CD4-positive, alpha-beta T cell (primary cell): Measurements from ENCODE around the gene TSPAN18. TPM values are rescaled to one million over a fixed set of nuclear protein-coding genes. Genes with fewer than 3 reads are reported as not detected.

Experiments used
- ATAC-seq: fragments of 200-7000 bp; cut with Tn5 transposase; one replicate; pipeline ENCODE4 v1.10.0; 2022; ENCODE audit warnings: mild to moderate bottlenecking; ENCODE audit not compliant: poor library complexity
- CTCF ChIA-PET: fragments of 350-600 bp; sonication (Branson Sonifier 250); formaldehyde crosslinking; loops from one replicate; lab custom pipeline; 2021; ENCODE audit warnings: antibody characterized with exemption, inconsistent platforms; lab: Charles Lee
- POLR2A ChIA-PET: fragments of 350-600 bp; sonication (Branson Sonifier 250); formaldehyde crosslinking; loops from one replicate; lab custom pipeline; 2021; ENCODE audit warnings: antibody characterized with exemption, inconsistent platforms; lab: Charles Lee
- DNase-seq, 14 experiments: peaks; one replicate each; pipeline ENCODE4 v3.0.0-alpha.2; 2013 to 2020; ENCODE audit warnings: mixed read lengths in 2 of 14
- H3K27ac ChIP-seq, 2 donors: one replicate each; pipeline versions ENCODE4 v1.5.1 to v1.7.0; 2013; ENCODE audit warnings: low read length in 2 of 2, low read depth in 1 of 2, mild to moderate bottlenecking in 1 of 2
- H3K27me3 ChIP-seq, 2 experiments: 1 replicate in 1 of 2; 2 replicates in 1 of 2; pipeline versions ENCODE4 v1.6.1 to v1.7.0; 2013; ENCODE audit warnings: low read length in 2 of 2, control low read depth in 1 of 2, mild to moderate bottlenecking in 1 of 2, moderate library complexity in 1 of 2; ENCODE audit not compliant: insufficient read depth in 2 of 2, control insufficient read depth in 1 of 2
- H3K36me3 ChIP-seq: one replicate; pipeline ENCODE4 v1.6.1; 2013; ENCODE audit warnings: low read length, control low read depth; ENCODE audit not compliant: insufficient read depth
- H3K4me1 ChIP-seq: one replicate; pipeline ENCODE4 v1.6.1; 2013; ENCODE audit warnings: low read length, control low read depth; ENCODE audit not compliant: insufficient read depth
- H3K4me3 ChIP-seq: one replicate; pipeline ENCODE4 v1.5.1; 2013; ENCODE audit warnings: mild to moderate bottlenecking, low read length, moderate library complexity
- H3K9me3 ChIP-seq, 2 experiments: 1 replicate in 1 of 2; 2 replicates in 1 of 2; pipeline versions ENCODE4 v1.6.1 to v1.7.0; 2013; ENCODE audit warnings: low read length in 2 of 2, mild to moderate bottlenecking in 2 of 2, control low read depth in 1 of 2, moderate library complexity in 1 of 2; ENCODE audit not compliant: control insufficient read depth in 1 of 2, insufficient read depth in 1 of 2
- H3K27ac Mint-ChIP-seq: one replicate; pipeline ENCODE4 v1.8.0; 2020; ENCODE audit warnings: mixed read lengths
- H3K27me3 Mint-ChIP-seq: one replicate; pipeline ENCODE4 v1.8.0; 2021; ENCODE audit warnings: mixed read lengths
- H3K36me3 Mint-ChIP-seq: one replicate; pipeline ENCODE4 v1.8.0; 2021; ENCODE audit warnings: low read depth, mixed read lengths
- H3K4me1 Mint-ChIP-seq: one replicate; pipeline ENCODE4 v1.8.0; 2021; ENCODE audit warnings: low read depth, mixed read lengths
- H3K4me3 Mint-ChIP-seq: one replicate; pipeline ENCODE4 v1.8.0; 2020; ENCODE audit warnings: mild to moderate bottlenecking, mixed read lengths
- H3K9me3 Mint-ChIP-seq: one replicate; pipeline ENCODE4 v1.8.0; 2020; ENCODE audit warnings: mixed read lengths
- intact Hi-C, 2 experiments: fragments of 100-400 bp; cut with DNase I in 1 of 2; cut with micrococcal nuclease in 1 of 2; formaldehyde crosslinking; loops; one replicate each; pipeline versions ENCODE4 v1.15.1 to v1.9.0; 2023 to 2025; cut with DNase I, micrococcal nuclease
- total RNA-seq, 174 experiments: library from RNA in 2 of 174; stranded (reverse) in 2 of 174; gene quantifications; one replicate each; pipeline ENCODE4 v1.2.3 and lab custom pipeline; 2021 to 2026
- TF ChIP-seq, protein P1 (sequence below): fragments of 200-600 bp; IDR thresholded peaks from one replicate; pipeline ENCODE4 v1.8.0; 2022; ENCODE audit warnings: antibody characterized with exemption, mild to moderate bottlenecking

The TSPAN18 gene
- total RNA-seq, 2 experiments from 2014 or later: 23.0 to 25.3 TPM

DNA sequence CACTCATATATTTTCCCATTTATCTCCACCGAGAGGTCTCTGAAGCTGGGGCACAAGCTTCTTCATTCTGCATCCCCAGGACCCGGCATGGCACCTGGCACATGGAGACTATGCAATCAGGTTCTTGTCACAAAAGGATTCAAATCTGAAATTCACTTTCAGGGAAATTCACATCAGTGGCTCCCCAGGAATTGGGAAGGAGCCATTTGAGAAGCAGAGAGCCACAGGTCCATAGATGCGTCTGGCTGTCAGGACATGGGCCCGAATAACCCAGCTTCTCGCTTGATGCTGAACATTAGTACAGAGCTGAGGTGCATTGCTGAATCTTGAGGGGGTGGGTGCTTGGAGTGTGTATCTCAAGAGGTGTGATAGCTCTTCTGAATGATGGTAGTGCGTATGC, 82.5 kb downstream of the TSPAN18 start:
- ChIA-PET CTCF (no interaction called here), POLR2A (interaction anchor here (1.2 kb wide), 1 partner anchor 9 kb away, joined by 3 read pairs; no protein-coding TSS in a partner anchor)
- intact Hi-C loops: no loop called here
- Histone ChIP-seq H3K27ac (no peak overlapping the region), H3K27me3 (no peaks in the 10 kb centered on the region), H3K9me3 (no peaks in the 10 kb centered on the region), H3K4me3 (no peak overlapping the region), H3K4me1 (peaks cover 3% of the 10 kb centered on the region), H3K36me3 (peaks cover 1% of the 10 kb centered on the region)
- Mint-ChIP-seq H3K27ac (no peak overlapping the region), H3K4me3 (no peak overlapping the region), H3K27me3 (no peaks in the 10 kb centered on the region), H3K4me1 (no peaks in the 10 kb centered on the region), H3K36me3 (no peaks in the 10 kb centered on the region), H3K9me3 (no peaks in the 10 kb centered on the region)
- DNase-seq (no peak), ATAC-seq (no peak)
- TF ChIP-seq, protein P1, sequence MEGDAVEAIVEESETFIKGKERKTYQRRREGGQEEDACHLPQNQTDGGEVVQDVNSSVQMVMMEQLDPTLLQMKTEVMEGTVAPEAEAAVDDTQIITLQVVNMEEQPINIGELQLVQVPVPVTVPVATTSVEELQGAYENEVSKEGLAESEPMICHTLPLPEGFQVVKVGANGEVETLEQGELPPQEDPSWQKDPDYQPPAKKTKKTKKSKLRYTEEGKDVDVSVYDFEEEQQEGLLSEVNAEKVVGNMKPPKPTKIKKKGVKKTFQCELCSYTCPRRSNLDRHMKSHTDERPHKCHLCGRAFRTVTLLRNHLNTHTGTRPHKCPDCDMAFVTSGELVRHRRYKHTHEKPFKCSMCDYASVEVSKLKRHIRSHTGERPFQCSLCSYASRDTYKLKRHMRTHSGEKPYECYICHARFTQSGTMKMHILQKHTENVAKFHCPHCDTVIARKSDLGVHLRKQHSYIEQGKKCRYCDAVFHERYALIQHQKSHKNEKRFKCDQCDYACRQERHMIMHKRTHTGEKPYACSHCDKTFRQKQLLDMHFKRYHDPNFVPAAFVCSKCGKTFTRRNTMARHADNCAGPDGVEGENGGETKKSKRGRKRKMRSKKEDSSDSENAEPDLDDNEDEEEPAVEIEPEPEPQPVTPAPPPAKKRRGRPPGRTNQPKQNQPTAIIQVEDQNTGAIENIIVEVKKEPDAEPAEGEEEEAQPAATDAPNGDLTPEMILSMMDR: no peak

DNA sequence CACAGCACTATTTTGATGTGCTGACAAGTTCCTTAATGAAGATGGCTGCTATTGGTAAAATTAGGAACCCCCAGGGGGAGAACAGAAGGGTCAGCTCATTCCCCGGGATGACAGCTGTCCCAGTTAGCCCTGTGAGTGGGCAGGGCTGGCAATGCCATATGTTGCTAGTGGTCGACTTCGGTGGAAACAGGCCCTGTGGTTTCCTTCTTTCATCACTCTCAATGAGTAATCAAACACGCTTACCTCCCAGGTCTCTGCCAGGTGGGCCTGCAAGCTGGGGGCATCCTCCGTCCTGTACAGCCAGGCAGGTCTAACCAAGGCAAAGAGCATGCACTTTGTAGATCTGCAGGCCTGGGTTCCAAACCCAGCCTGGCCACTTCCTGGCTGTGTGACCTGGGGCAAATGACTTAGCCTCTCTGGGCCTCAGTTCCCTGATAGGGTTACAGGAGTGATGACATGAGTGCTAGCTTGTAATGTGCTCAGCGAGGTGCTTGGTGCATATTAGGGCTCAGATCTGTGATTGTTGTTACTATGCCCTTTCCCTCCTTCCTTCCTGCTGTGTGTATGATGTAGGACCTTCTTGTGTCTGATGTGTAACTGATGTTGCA, 85.2 kb downstream of the TSPAN18 start:
- H3K27ac Mint-ChIP-seq: no peak overlapping the region
- CTCF ChIA-PET: no interaction called here
- no peak for DNase-seq

DNA sequence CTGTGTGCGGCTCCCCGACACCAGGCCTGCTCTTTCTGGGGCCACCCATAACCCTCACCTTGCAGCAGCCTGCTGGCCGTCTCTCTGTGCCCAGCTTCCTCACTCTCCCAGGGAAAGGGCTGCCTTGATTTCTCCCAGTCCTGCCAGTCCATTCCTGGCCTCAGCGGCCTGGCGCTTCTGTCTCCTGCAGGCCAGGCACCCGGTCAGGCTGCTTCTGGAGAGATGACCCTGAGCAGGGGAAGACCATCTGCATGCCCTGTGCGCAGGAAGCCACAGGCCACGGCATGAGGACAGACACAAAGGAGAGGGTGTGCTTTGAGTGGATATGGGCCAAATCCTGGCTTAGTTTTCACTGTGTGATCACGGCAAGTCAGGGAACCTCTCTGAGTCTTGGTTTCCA, 86.2 kb downstream of the TSPAN18 start:
- intact Hi-C loops: no loop called here
- no peaks in the 10 kb centered on the region for H3K4me1 Mint-ChIP-seq
- no peaks in the 10 kb centered on the region for H3K36me3 Mint-ChIP-seq
- TF ChIP-seq, protein P1: no peak
- no peak overlapping the region for H3K4me3 Mint-ChIP-seq
- ChIA-PET CTCF (no interaction called here), POLR2A (no interaction called here)
- Histone ChIP-seq H3K9me3 (peaks cover 0 to 15% of the 10 kb centered on the region in 2 experiments), H3K27me3 (no peaks in the 10 kb centered on the region), H3K4me3 (no peak overlapping the region), H3K36me3 (peaks cover 8% of the 10 kb centered on the region), H3K4me1 (peaks cover 11% of the 10 kb centered on the region), H3K27ac (no peak overlapping the region)
- no peak for ATAC-seq
- no peaks in the 10 kb centered on the region for H3K9me3 Mint-ChIP-seq
- H3K27me3 Mint-ChIP-seq: no peaks in the 10 kb centered on the region
- H3K27ac Mint-ChIP-seq: no peak overlapping the region
- no peak for DNase-seq

More for the DNA sequence above, 85.2 kb downstream of the TSPAN18 start:
- H3K36me3 ChIP-seq: peaks cover 3% of the 10 kb centered on the region
- H3K4me3 Mint-ChIP-seq: no peak overlapping the region
- H3K36me3 Mint-ChIP-seq: no peaks in the 10 kb centered on the region
- H3K4me1 ChIP-seq: peaks cover 11% of the 10 kb centered on the region
- intact Hi-C loops: no loop called here
- TF ChIP-seq, protein P1: no peak
- no peaks in the 10 kb centered on the region for H3K27me3 ChIP-seq
- H3K27ac ChIP-seq: no peak overlapping the region
- ATAC-seq: no peak
- POLR2A ChIA-PET: no interaction called here
- no peak overlapping the region for H3K4me3 ChIP-seq
- H3K27me3 Mint-ChIP-seq: no peaks in the 10 kb centered on the region
- H3K9me3 ChIP-seq: peaks cover 0 to 11% of the 10 kb centered on the region in 2 experiments
- no peaks in the 10 kb centered on the region for H3K4me1 Mint-ChIP-seq
- no peaks in the 10 kb centered on the region for H3K9me3 Mint-ChIP-seq
